SK-N-SH (cell line): ENCODE data around the gene STX1B. TPM values are rescaled to one million over a fixed set of nuclear protein-coding genes. Genes with fewer than 3 reads are reported as not detected.

Experiments used
- CTCF ChIA-PET: fragments of 300-600, 350-600 bp; formaldehyde crosslinking; extraction: SDS; loops from one replicate; lab custom pipeline; 2021; lab: Yijun Ruan, JAX
- POLR2A ChIA-PET: fragments of 350-600 bp; sonication (Branson Sonifier 250); formaldehyde crosslinking; extraction: SDS; loops from one replicate; lab custom pipeline; 2020; ENCODE audit warnings: antibody characterized with exemption, inconsistent platforms; lab: Yijun Ruan, JAX
- DNase-seq: peaks from one replicate; pipeline ENCODE4 v3.0.0; 2012
- H2AFZ ChIP-seq: fragments of 200-600 bp; sonication (generic); 2 replicates; pipeline ENCODE4 v1.8.1; 2016; ENCODE audit warnings: antibody characterized with exemption, mild to moderate bottlenecking, low read depth
- H3F3A ChIP-seq: fragments of 200-600 bp; sonication (generic); replicated peaks from 2 replicates; pipeline ENCODE3; 2016; ENCODE audit warnings: antibody characterized with exemption, mild to moderate bottlenecking; ENCODE audit not compliant: insufficient read depth
- H3K27ac ChIP-seq, 2 experiments: fragments of 200-500 bp in 1 of 2; fragments of 200-600 bp in 1 of 2; sonication (Bioruptor generic) in 1 of 2; sonication (generic), shearing (Covaris generic) in 1 of 2; 2 replicates each; pipeline versions ENCODE4 v1.5.1 to v1.6.1; 2014 to 2016; ENCODE audit warnings: low read depth in 2 of 2, inconsistent platforms in 1 of 2, low read length in 1 of 2, mild to moderate bottlenecking in 1 of 2, mixed read lengths in 1 of 2
- H3K27me3 ChIP-seq: fragments of 200-600 bp; sonication (generic), shearing (Covaris generic); 2 replicates; pipeline ENCODE4 v1.6.1; 2016; ENCODE audit warnings: mixed run types; ENCODE audit not compliant: insufficient read depth
- H3K36me3 ChIP-seq, 2 experiments: fragments of 200-500 bp in 1 of 2; fragments of 200-600 bp in 1 of 2; sonication (Bioruptor generic) in 1 of 2; sonication (generic) in 1 of 2; replicated peaks in 1 of 2; 2 replicates each; pipeline versions ENCODE3 to v1.5.1; 2014 to 2016; ENCODE audit warnings: low read length in 1 of 2, mild to moderate bottlenecking in 1 of 2; ENCODE audit not compliant: insufficient read depth in 2 of 2, control insufficient read depth in 1 of 2
- H3K4me1 ChIP-seq, 2 experiments: fragments of 200-500 bp in 1 of 2; fragments of 200-600 bp in 1 of 2; sonication (Bioruptor generic) in 1 of 2; sonication (generic), shearing (Covaris generic) in 1 of 2; 2 replicates each; pipeline versions ENCODE4 v1.5.1 to v1.6.1; 2014 to 2016; ENCODE audit warnings: low read depth in 1 of 2, low read length in 1 of 2, mixed run types in 1 of 2; ENCODE audit not compliant: insufficient read depth in 2 of 2, control insufficient read depth in 1 of 2
- H3K4me2 ChIP-seq: fragments of 200-600 bp; sonication (generic), shearing (Covaris generic); 2 replicates; pipeline ENCODE4 v1.6.1; 2017; ENCODE audit warnings: mixed run types
- H3K4me3 ChIP-seq, 2 experiments: fragments of 200-500 bp in 1 of 2; fragments of 200-600 bp in 1 of 2; sonication (Bioruptor generic) in 1 of 2; sonication (generic), shearing (Covaris generic) in 1 of 2; 2 replicates each; pipeline versions ENCODE4 v1.5.1 to v1.8.1; 2014 to 2016; ENCODE audit warnings: low read depth in 2 of 2, inconsistent platforms in 1 of 2, low read length in 1 of 2, mild to moderate bottlenecking in 1 of 2, mixed read lengths in 1 of 2, moderate library complexity in 1 of 2
- H3K79me2 ChIP-seq: fragments of 200-600 bp; sonication (generic); 2 replicates; pipeline ENCODE4 v1.8.1; 2017; ENCODE audit warnings: mild to moderate bottlenecking; ENCODE audit not compliant: insufficient read depth
- H3K9ac ChIP-seq: fragments of 200-600 bp; sonication (generic); 2 replicates; pipeline ENCODE4 v1.6.1; 2017; ENCODE audit warnings: mixed run types
- H3K9me2 ChIP-seq: fragments of 200-600 bp; sonication (generic); 2 replicates; pipeline ENCODE4 v1.6.1; 2017; ENCODE audit warnings: mixed run types
- H3K9me3 ChIP-seq: fragments of 200-600 bp; sonication (generic); 2 replicates; pipeline ENCODE4 v1.6.1; 2017; ENCODE audit warnings: mixed run types, mild to moderate bottlenecking, moderate library complexity
- H4K20me1 ChIP-seq: fragments of 200-600 bp; sonication (generic); 2 replicates; pipeline ENCODE4 v1.6.1; 2017; ENCODE audit warnings: mild to moderate bottlenecking, mixed run types; ENCODE audit not compliant: insufficient read depth
- CHD2 ChIP-seq: fragments of 150-350 bp; IDR thresholded peaks from 2 replicates; pipeline ENCODE4 v1.6.1; 2018; ENCODE audit warnings: low read length; ENCODE audit not compliant: partially characterized antibody
- EP300 ChIP-seq, 2 experiments: IDR thresholded peaks; 2 replicates each; pipeline versions ENCODE4 v1.4.0 to v1.6.1; 2012; ENCODE audit warnings: borderline replicate concordance in 1 of 2, low read depth in 1 of 2, low read length in 1 of 2
- FOXM1 ChIP-seq: IDR thresholded peaks from 2 replicates; pipeline ENCODE4 v1.4.0; 2012; ENCODE audit warnings: low read depth, mild to moderate bottlenecking
- JUND ChIP-seq: IDR thresholded peaks from 2 replicates; pipeline ENCODE4 v1.4.0; 2012
- MXI1 ChIP-seq: IDR thresholded peaks from 2 replicates; pipeline ENCODE4 v1.6.1; 2012; ENCODE audit warnings: mild to moderate bottlenecking, low read depth, low read length, improper control_type of control experiment
- NFIC ChIP-seq: IDR thresholded peaks from 2 replicates; pipeline ENCODE4 v1.4.0; 2012; ENCODE audit warnings: borderline replicate concordance
- RAD21 ChIP-seq: IDR thresholded peaks from 2 replicates; pipeline ENCODE4 v1.6.1; 2012; ENCODE audit warnings: mild to moderate bottlenecking, low read length
- RCOR1 ChIP-seq: fragments of 150-350 bp; IDR thresholded peaks from 2 replicates; pipeline ENCODE4 v1.6.1; 2017; ENCODE audit warnings: antibody characterized with exemption, low read length
- REST ChIP-seq: IDR thresholded peaks from 2 replicates; pipeline ENCODE4 v1.6.1; 2012; ENCODE audit warnings: mild to moderate bottlenecking, low read depth, low read length, moderate library complexity
- RFX5 ChIP-seq: IDR thresholded peaks from 2 replicates; pipeline ENCODE4 v1.6.1; 2012; ENCODE audit warnings: mild to moderate bottlenecking, improper control_type of control experiment, low read length
- SIN3A ChIP-seq: IDR thresholded peaks from 2 replicates; pipeline ENCODE4 v1.6.1; 2012; ENCODE audit warnings: low read depth, mild to moderate bottlenecking, low read length, moderate library complexity, borderline replicate concordance
- TCF12 ChIP-seq: IDR thresholded peaks from 2 replicates; pipeline ENCODE4 v1.4.0; 2012
- YY1 ChIP-seq: IDR thresholded peaks from 2 replicates; pipeline ENCODE4 v1.4.0; 2012; ENCODE audit warnings: low read depth, mild to moderate bottlenecking
- ZBTB33 ChIP-seq: IDR thresholded peaks from 2 replicates; pipeline ENCODE4 v1.4.0; 2012; ENCODE audit warnings: low read depth, borderline replicate concordance
- WGBS: methylation state at CpG from one replicate; pipeline ENCODE4 v1.1.6; 2017; ENCODE audit warnings: low lambda C conversion rate; 5-methylcytosine and 5-hydroxymethylcytosine counted together
- polyA plus RNA-seq, 3 experiments: library from polyadenylated mRNA; depleted of rRNA; stranded (reverse); fragments of >200 nt; gene quantifications; 2 replicates each; pipeline ENCODE4 v1.2.3, GENCODE V29; 2012
- TF ChIP-seq, protein P1 (sequence below): IDR thresholded peaks from 2 replicates; pipeline ENCODE4; 2012
- TF ChIP-seq, protein P2 (sequence below): fragments of 200-600 bp; sonication (generic); IDR thresholded peaks from 2 replicates; pipeline ENCODE4 v1.6.1; 2017; ENCODE audit warnings: antibody characterized with exemption, mild to moderate bottlenecking, moderate library complexity

The STX1B gene
- polyA plus RNA-seq, 1 of the 3 experiments (the other 2 are of a cell fraction): 21.2 TPM

DNA sequence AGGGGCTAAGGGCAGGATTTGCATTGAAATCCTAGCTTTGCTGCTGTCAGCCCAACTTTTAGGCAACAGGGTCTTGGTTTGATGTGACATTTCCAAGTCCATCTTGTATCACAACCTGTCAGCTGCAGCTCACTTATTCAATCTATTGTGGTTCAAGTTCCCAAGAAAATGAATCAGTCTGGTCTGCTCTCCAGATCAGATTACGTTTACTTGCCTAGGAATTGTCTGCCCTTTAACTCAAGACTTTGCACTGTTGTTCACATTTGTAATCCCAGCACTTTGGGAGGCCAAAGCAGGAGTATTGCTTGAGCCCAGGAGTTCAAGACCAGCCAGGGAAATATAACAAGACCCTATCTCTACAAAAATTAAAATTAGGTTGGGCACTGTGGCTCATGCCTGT lies 32.9 kb upstream of the STX1B start (continued):
- TF ChIP-seq, protein P1, sequence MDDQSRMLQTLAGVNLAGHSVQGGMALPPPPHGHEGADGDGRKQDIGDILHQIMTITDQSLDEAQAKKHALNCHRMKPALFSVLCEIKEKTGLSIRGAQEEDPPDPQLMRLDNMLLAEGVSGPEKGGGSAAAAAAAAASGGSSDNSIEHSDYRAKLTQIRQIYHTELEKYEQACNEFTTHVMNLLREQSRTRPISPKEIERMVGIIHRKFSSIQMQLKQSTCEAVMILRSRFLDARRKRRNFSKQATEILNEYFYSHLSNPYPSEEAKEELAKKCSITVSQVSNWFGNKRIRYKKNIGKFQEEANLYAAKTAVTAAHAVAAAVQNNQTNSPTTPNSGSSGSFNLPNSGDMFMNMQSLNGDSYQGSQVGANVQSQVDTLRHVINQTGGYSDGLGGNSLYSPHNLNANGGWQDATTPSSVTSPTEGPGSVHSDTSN: no peak
- no peak for TF ChIP-seq SIN3A
- no peak for TF ChIP-seq ZBTB33
- no peak for TF ChIP-seq NFIC
- TF ChIP-seq TCF12: no peak
- no peak for TF ChIP-seq RFX5
- no peak for TF ChIP-seq MXI1

- no peak for DNase-seq
- TF ChIP-seq CHD2 (no peak), FOXM1 (no peak), RFX5 (no peak)
- TF ChIP-seq, protein P2, sequence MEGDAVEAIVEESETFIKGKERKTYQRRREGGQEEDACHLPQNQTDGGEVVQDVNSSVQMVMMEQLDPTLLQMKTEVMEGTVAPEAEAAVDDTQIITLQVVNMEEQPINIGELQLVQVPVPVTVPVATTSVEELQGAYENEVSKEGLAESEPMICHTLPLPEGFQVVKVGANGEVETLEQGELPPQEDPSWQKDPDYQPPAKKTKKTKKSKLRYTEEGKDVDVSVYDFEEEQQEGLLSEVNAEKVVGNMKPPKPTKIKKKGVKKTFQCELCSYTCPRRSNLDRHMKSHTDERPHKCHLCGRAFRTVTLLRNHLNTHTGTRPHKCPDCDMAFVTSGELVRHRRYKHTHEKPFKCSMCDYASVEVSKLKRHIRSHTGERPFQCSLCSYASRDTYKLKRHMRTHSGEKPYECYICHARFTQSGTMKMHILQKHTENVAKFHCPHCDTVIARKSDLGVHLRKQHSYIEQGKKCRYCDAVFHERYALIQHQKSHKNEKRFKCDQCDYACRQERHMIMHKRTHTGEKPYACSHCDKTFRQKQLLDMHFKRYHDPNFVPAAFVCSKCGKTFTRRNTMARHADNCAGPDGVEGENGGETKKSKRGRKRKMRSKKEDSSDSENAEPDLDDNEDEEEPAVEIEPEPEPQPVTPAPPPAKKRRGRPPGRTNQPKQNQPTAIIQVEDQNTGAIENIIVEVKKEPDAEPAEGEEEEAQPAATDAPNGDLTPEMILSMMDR: no peak
- H3K27me3 ChIP-seq: no peaks in the 10 kb centered on the region
- peaks cover 4% of the 10 kb centered on the region for H3F3A ChIP-seq
- H3K9me3 ChIP-seq: no peaks in the 10 kb centered on the region
- 94% methylated on average over 8 of the region's 10 CpGs for WGBS
- H3K4me3 ChIP-seq: no peak overlapping the region
- H4K20me1 ChIP-seq: no peaks in the 10 kb centered on the region
- no peak overlapping the region for H2AFZ ChIP-seq
- no peak overlapping the region for H3K9ac ChIP-seq
- H3K9me2 ChIP-seq: no peaks in the 10 kb centered on the region
- no peaks in the 10 kb centered on the region for H3K4me1 ChIP-seq
- no peak overlapping the region for H3K4me2 ChIP-seq
- peaks cover 27 to 28% of the 10 kb centered on the region in 2 experiments for H3K36me3 ChIP-seq
- CTCF ChIA-PET: no interaction called here
- POLR2A ChIA-PET: no interaction called here
- no peaks in the 10 kb centered on the region for H3K79me2 ChIP-seq
- no peak overlapping the region for H3K27ac ChIP-seq
These were observed 32.4 kb upstream of the STX1B start for GRCh38 chr16:31042866-31043265.

DNA sequence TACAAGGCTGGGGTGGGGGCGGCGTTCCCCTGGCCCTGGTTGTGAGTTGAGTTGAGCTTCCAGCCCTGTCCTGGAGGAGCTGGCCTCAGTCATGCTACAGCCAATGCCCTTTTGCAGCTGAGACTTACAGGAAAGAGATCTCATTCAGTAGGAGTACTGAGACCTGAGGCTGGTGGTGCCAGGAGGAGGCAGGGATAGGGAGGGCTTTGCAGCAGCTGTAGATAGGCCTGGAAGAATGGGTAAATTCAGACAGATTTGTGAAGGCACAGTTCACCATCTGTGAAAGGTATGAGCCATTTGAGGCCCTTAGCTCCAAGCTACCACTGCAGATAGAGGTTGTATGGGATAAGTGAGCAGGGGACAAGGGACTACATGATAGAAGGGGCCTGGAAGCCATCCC lies 28.6 kb upstream of the STX1B start:
- TF ChIP-seq EP300 (IDR thresholded peaks at IDR 0.05; ENCODE audit: borderline replicate concordance in 1 of 2, low read depth in 1 of 2, low read length in 1 of 2) (no peak), RAD21 (no peak), RCOR1 (no peak), JUND (no peak), TCF12 (no peak), YY1 (no peak), REST (no peak)
- no peaks in the 10 kb centered on the region for H3K9me3 ChIP-seq
- H2AFZ ChIP-seq: no peak overlapping the region
- ChIA-PET POLR2A (no interaction called here), CTCF (no interaction called here)
- H3K36me3 ChIP-seq: peaks cover 32 to 51% of the 10 kb centered on the region in 2 experiments
- no peaks in the 10 kb centered on the region for H3K9me2 ChIP-seq
- H3F3A ChIP-seq: no peaks in the 10 kb centered on the region
- no peak for DNase-seq
- H3K27ac ChIP-seq: no peak overlapping the region
- no peaks in the 10 kb centered on the region for H3K27me3 ChIP-seq
- no peak overlapping the region for H3K4me2 ChIP-seq
- H3K4me3 ChIP-seq: no peak overlapping the region
- no CpG with 5 or more reads among the region's 2 CpGs for WGBS
- H4K20me1 ChIP-seq: peaks cover 7% of the 10 kb centered on the region
- H3K79me2 ChIP-seq: peaks cover 15% of the 10 kb centered on the region
- H3K4me1 ChIP-seq: peaks cover 4% of the 10 kb centered on the region in 2 experiments; a peak in 1 of 4 replicates
- no peak overlapping the region for H3K9ac ChIP-seq
